HG02943 (cell line): ENCODE measurements around the gene PCBP4.

Source experiments
- ATAC-seq: cut with Tn5 transposase; IDR thresholded peaks from one replicate; pipeline ENCODE4 v1.9.1; 2021; ENCODE audit warnings: mild to moderate bottlenecking, low read depth, moderate library complexity; ENCODE audit not compliant: unreplicated experiment

PCBP4 gene

GRCh38 chr3:51967384-51968169, at the start of gene PCBP4:
Gene PCBP4 (minus strand): TSS chr3:51967454. CDS start chr3:51961240, 6,214 bp downstream.
- ATAC-seq = no peak

- ATAC-seq = no peak
Observed at GRCh38 chr3:52015438-52016228, 48.4 kb upstream of the PCBP4 start.

- ATAC-seq = no peak
Observed at GRCh38 chr3:52014613-52015012, 47.4 kb upstream of the PCBP4 start.

- ATAC-seq = no peak
Observed at GRCh38 chr3:52013802-52014598, 46.7 kb upstream of the PCBP4 start.

- ATAC-seq = no peak
Observed at GRCh38 chr3:52012699-52013098, 45.4 kb upstream of the PCBP4 start.

- no peak for ATAC-seq
Observed at GRCh38 chr3:52010431-52010830, 43.2 kb upstream of the PCBP4 start.

- ATAC-seq = no peak
Observed at GRCh38 chr3:52007291-52007690, 40.0 kb upstream of the PCBP4 start.

GRCh38 chr3:52006820-52007133, 39.5 kb upstream of the PCBP4 start:
- ATAC-seq = no peak

GRCh38 chr3:52006017-52006819, 39.0 kb upstream of the PCBP4 start:
- ATAC-seq = no peak

- no peak for ATAC-seq
Observed at GRCh38 chr3:52005571-52005986, 38.3 kb upstream of the PCBP4 start.

GRCh38 chr3:52004906-52005395, 37.7 kb upstream of the PCBP4 start:
- ATAC-seq = no peak

GRCh38 chr3:52004163-52004787, 37.0 kb upstream of the PCBP4 start:
- ATAC-seq = no peak

- no peak for ATAC-seq
Observed at GRCh38 chr3:52002748-52003147, 35.5 kb upstream of the PCBP4 start.

GRCh38 chr3:52001443-52001974, 34.3 kb upstream of the PCBP4 start:
- ATAC-seq = peak; percentile 80

GRCh38 chr3:51999846-52000245, 32.6 kb upstream of the PCBP4 start:
- no peak for ATAC-seq

GRCh38 chr3:51998774-51999173, 31.5 kb upstream of the PCBP4 start:
- no peak for ATAC-seq

GRCh38 chr3:51997935-51998596, 30.8 kb upstream of the PCBP4 start:
- ATAC-seq = no peak

GRCh38 chr3:51997172-51997571, 29.9 kb upstream of the PCBP4 start:
- no peak for ATAC-seq
